Right lobe of liver (tissue), 6 donors: ENCODE data around the gene LEKR1. TPM values are rescaled to one million over a fixed set of nuclear protein-coding genes. Genes with fewer than 3 reads are reported as not detected.
A peak's percentile ranks its signal among the peaks of the same experiment; 100 is the strongest.

ENCODE experiments used
- ATAC-seq, 4 donors: fragments of 200-7000 bp; cut with Tn5 transposase; one replicate each; pipeline ENCODE4 v1.9.1; 2020; ENCODE audit warnings: mild to moderate bottlenecking in 4 of 4, moderate library complexity in 4 of 4
- DNase-seq, 3 donors: peaks; one replicate each; pipeline ENCODE4 v3.0.0-alpha.2; 2020
- H3K27ac ChIP-seq, 3 donors: fragments of 200-600 bp; one replicate each; pipeline ENCODE4 v1.8.0; 2022
- H3K27me3 ChIP-seq, 2 donors: fragments of 200-600 bp; one replicate each; pipeline ENCODE4 v1.8.0; 2022
- H3K36me3 ChIP-seq, 4 donors: fragments of 200-600 bp; sonication (generic) in 1 of 4; one replicate each; pipeline versions ENCODE4 v1.5.1 to v1.8.0; 2017 to 2022; ENCODE audit warnings: control low read depth in 1 of 4
- H3K4me1 ChIP-seq, 4 donors: fragments of 200-600 bp; sonication (generic) in 1 of 4; one replicate each; pipeline versions ENCODE4 v1.5.1 to v1.8.0; 2017 to 2022; ENCODE audit warnings: control low read depth in 1 of 4
- H3K4me3 ChIP-seq, 3 donors: fragments of 200-600 bp; one replicate each; pipeline ENCODE4 v1.8.0; 2022
- H3K9me3 ChIP-seq, 4 donors: fragments of 200-600 bp; sonication (generic) in 1 of 4; one replicate each; pipeline versions ENCODE4 v1.5.1 to v1.8.0; 2017 to 2022; ENCODE audit warnings: control low read depth in 1 of 4
- POLR2A ChIP-seq: fragments of 450-650 bp; IDR thresholded peaks from one replicate; pipeline ENCODE4 v1.6.1; 2017; ENCODE audit warnings: antibody characterized with exemption, mild to moderate bottlenecking
- WGBS: methylation state at CpG from one replicate; pipeline ENCODE4 v1.1.6; 2018; ENCODE audit warnings: low coverage, low lambda C conversion rate; ENCODE audit not compliant: insufficient coverage; ENCODE audit errors: missing lambda C conversion rate; 5-methylcytosine and 5-hydroxymethylcytosine counted together
- intact Hi-C, 2 donors: fragments of 100-400 bp; cut with DNase I; formaldehyde crosslinking; loops; one replicate each; pipeline versions ENCODE4 v1.11.2 to v1.14.1; 2022
- long read RNA-seq: library from polyadenylated mRNA; unstranded; transcript quantifications from one replicate; pipeline ENCODE4 v2.0.0, GENCODE V29; 2019
- total RNA-seq, 6 experiments: library from RNA; depleted of rRNA in 2 of 6; stranded (reverse); fragments of >200 nt in 2 of 6; fragmentation: NEBNext Ultra II Directional in 3 of 6; extraction: Animal tissue kit (Norgen Biotek cat#: 25700) in 3 of 6; gene quantifications; one replicate each; pipeline versions ENCODE4 v1.1.0 to v1.2.4, GENCODE V29; 2016 to 2023
- TF ChIP-seq, protein P1 (sequence below), 4 donors: fragments of 200-600 bp in 3 of 4; fragments of 450-650 bp in 1 of 4; IDR thresholded peaks; one replicate each; pipeline versions ENCODE4 v1.5.1 to v1.8.0; 2016 to 2022; ENCODE audit warnings: antibody characterized with exemption in 4 of 4, mild to moderate bottlenecking in 2 of 4
- donor health status: DM: no; HTN: yes; CAD: no.
- donor health status: DM: no; HTN: no; CAD: no.
- donor health status: DM: no; HTN: no; CAD: no.
- donor health status: DM: no; HTN: yes; CAD: no.
- donor health status: DM: no; HTN: yes; CAD: no.

LEKR1 gene
- 1 to 10 TPM in 1 of 6 experiments, under 1 TPM in 3, not detected in 2; 0.49 to 1.4 (median 0.74) TPM for total RNA-seq
- long read RNA-seq: 0 reads

- Histone ChIP-seq H3K9me3 (no peaks in the 10 kb centered on the region), H3K27me3 (no peaks in the 10 kb centered on the region), H3K27ac (peak within 1 kb of the TSS; percentile 95 to 97 (median 95)), H3K36me3 (no peaks in the 10 kb centered on the region), H3K4me3 (peak within 1 kb of the TSS; percentile 63 to 78 (median 67)), H3K4me1 (peaks cover 0 to 9% (median 3%) of the 10 kb centered on the region in 4 donors)
- peak; percentile 90 to 97 (median 96) for ATAC-seq
- DNase-seq: peak; percentile 89 to 95 (median 89)
- WGBS: 0% methylated on average over 30 of the region's 63 CpGs
- TF ChIP-seq, protein P1, sequence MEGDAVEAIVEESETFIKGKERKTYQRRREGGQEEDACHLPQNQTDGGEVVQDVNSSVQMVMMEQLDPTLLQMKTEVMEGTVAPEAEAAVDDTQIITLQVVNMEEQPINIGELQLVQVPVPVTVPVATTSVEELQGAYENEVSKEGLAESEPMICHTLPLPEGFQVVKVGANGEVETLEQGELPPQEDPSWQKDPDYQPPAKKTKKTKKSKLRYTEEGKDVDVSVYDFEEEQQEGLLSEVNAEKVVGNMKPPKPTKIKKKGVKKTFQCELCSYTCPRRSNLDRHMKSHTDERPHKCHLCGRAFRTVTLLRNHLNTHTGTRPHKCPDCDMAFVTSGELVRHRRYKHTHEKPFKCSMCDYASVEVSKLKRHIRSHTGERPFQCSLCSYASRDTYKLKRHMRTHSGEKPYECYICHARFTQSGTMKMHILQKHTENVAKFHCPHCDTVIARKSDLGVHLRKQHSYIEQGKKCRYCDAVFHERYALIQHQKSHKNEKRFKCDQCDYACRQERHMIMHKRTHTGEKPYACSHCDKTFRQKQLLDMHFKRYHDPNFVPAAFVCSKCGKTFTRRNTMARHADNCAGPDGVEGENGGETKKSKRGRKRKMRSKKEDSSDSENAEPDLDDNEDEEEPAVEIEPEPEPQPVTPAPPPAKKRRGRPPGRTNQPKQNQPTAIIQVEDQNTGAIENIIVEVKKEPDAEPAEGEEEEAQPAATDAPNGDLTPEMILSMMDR (IDR thresholded peaks at IDR 0.05): peak in 1 of 4 donors; percentile 8
- peak; percentile 85 for TF ChIP-seq POLR2A
- intact Hi-C loops: loop anchor here in 1 of 2 donors (10.0 kb wide), 1 partner anchor 308 kb away; no protein-coding TSS in a partner anchor
Measured at GRCh38 chr3:156826144-156826895, at the start of gene LEKR1. Gene LEKR1, plus strand, starts transcription at chr3:156826353. Its CDS starts 2,977 bp downstream, at chr3:156829330.

DNA sequence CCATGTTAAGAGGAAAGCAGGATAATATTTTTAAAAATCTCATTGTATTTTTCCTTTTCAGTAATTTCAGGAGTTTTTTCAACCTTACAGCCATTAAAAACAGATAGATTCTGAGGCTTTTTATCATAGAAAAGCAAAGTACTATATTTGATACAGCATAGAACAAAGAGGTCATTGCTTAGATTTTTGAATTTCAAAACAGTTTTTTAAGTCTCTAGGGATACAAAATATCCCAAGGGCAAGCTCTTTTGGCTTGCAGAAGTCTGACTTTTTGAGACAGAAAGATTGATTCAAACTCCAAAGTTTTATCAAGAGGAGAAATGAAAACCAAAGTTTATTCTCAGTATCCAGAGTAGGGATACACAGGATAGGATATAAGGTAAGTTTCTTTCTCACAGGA, 49.3 kb upstream of the LEKR1 start:
- ATAC-seq (no peak), DNase-seq (no peak)
- intact Hi-C loops: no loop called here
- no peak overlapping the region for H3K4me3 ChIP-seq
- no peaks in the 10 kb centered on the region for H3K9me3 ChIP-seq
- H3K36me3 ChIP-seq: no peaks in the 10 kb centered on the region
- H3K27me3 ChIP-seq: no peaks in the 10 kb centered on the region
- no peaks in the 10 kb centered on the region for H3K4me1 ChIP-seq
- TF ChIP-seq POLR2A: no peak
- TF ChIP-seq, protein P1 (IDR thresholded peaks at IDR 0.05): no peak
- no peak overlapping the region for H3K27ac ChIP-seq

DNA sequence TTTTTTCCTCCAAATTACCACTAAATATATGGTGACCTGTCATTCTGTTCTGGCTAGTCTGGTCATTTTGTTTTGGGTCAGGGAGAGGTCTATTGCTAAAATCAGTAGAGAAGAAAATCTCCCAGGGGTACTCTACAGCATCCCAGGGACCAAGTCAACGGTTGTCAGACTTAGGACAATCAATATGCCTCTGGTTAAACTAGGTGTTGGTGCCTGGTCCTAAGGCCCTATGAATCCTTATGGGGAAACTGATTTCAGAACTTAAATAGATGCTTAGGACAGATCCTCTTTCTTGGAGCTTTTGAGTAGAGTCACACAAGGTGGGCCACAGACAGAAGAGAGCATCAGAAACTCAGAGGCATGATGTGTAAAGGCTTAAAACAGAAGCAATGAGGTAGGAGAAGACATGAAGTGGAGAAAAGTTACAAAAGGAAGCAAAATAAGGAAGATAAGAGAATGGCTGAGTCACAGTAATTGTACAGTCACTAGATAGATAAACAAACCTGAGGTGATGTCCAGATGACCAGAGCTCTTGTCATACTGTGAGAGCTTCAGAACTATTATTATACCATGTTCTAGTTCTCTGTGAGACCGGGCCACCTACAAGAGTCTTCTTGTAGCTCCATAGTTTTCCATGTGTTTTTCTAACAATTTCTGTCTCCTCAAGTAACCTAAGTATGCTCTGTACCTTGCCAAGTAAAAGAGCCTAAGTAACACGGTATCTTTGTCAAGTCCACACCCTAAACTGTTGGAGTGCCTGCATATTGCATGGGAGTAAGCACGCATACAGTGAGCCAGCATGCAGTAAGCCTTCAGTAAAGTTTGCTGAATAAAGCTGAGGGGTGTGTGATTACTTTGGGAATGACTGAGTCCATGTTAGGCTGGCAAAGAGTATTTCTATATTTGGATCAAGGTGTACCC, 44.6 kb upstream of the LEKR1 start:
- Histone ChIP-seq H3K27me3 (no peaks in the 10 kb centered on the region), H3K36me3 (no peaks in the 10 kb centered on the region), H3K4me1 (no peaks in the 10 kb centered on the region), H3K9me3 (no peaks in the 10 kb centered on the region), H3K27ac (no peak overlapping the region), H3K4me3 (no peak overlapping the region)
- TF ChIP-seq, protein P1 (IDR thresholded peaks at IDR 0.05): no peak
- TF ChIP-seq POLR2A: no peak
- DNase-seq (no peak), ATAC-seq (peak in 1 of 4 donors; percentile 56)
- 86% methylated on average over 2 of the region's 4 CpGs for WGBS
- intact Hi-C loops: no loop called here

DNA sequence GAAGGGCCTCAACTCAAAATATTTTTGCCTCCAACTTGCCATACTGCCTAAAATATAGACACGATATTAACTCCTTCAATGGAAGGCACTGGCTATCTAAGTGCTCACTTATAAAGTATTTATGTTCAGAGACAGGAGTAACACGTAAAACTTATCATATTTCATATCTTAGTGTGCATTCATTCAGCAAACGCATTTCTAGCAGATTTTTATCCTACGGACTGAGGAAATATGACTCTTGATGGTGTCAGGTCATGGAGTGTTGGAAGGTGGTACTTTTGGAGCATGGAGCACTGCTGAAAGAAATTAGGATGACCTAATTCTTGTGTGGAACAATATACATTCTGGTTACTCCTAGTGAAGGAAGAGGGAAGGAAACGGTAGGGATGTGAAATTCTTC, 43.8 kb upstream of the LEKR1 start:
- no peaks in the 10 kb centered on the region for H3K4me1 ChIP-seq
- no peak for DNase-seq
- no peaks in the 10 kb centered on the region for H3K36me3 ChIP-seq
- H3K9me3 ChIP-seq: no peaks in the 10 kb centered on the region
- intact Hi-C loops: no loop called here
- no peak overlapping the region for H3K4me3 ChIP-seq
- TF ChIP-seq, protein P1 (IDR thresholded peaks at IDR 0.05): no peak
- TF ChIP-seq POLR2A: no peak
- ATAC-seq: no peak
- no peaks in the 10 kb centered on the region for H3K27me3 ChIP-seq
- WGBS: 86% methylated on average over 5 of the region's 5 CpGs
- H3K27ac ChIP-seq: no peak overlapping the region
